Smooth muscle cell of the brain vasculature (primary cell): ENCODE results near the gene FAM107B.

Experiments
- DNase-seq: peaks from one replicate; pipeline ENCODE4 v3.0.0-alpha.2; 2012; ENCODE audit warnings: low read depth, low spot score

Gene FAM107B

GRCh38 chr10:14583252-14583651 is 191.4 kb downstream of the FAM107B start:
- no peak for DNase-seq

- no peak for DNase-seq
Measured at GRCh38 chr10:14581553-14582321, 193.0 kb downstream of the FAM107B start.

GRCh38 chr10:14580671-14581332 is 193.9 kb downstream of the FAM107B start:
- no peak for DNase-seq

- no peak for DNase-seq
Measured at GRCh38 chr10:14579405-14579804, 195.3 kb downstream of the FAM107B start.

- no peak for DNase-seq
Measured at GRCh38 chr10:14578060-14578952, 196.4 kb downstream of the FAM107B start.

- no peak for DNase-seq
Measured at GRCh38 chr10:14574885-14575284, 199.8 kb downstream of the FAM107B start.

GRCh38 chr10:14574291-14574690 is 200.4 kb downstream of the FAM107B start:
- no peak for DNase-seq

GRCh38 chr10:14573666-14574261 is 200.9 kb downstream of the FAM107B start:
- DNase-seq, result no peak

- no peak for DNase-seq
Measured at GRCh38 chr10:14572811-14573210, 201.9 kb downstream of the FAM107B start.

DNA sequence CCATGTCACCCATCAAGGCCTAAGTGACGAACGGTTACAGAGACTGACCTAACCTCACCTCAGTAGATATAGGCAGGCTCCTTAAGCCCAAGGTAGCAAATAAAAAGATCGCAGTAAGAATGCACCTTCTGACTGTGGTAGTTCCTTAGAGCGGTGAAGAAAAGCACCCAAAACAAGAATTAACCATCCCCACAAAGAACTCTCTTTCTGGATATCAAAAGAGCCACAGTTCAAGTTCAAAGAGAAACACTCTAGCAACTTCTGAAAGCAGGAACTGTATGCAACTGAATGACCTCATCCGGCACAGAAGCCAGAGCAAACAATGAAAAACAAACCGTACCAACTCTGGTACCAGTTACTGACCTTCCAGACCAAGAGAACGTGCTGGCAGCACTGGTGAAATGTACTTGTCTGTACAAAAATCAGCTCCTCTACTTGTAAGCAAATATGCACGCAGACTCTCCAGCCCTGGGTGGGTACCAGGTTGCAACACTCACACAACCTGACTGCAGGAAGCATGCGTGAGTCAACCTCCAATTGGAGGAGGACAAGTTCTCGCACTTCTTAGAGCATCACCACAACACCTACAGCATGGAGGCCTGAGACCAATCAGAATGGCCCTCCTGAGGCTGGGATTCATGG is 202.7 kb downstream of the FAM107B start:
- no peak for DNase-seq

- no peak for DNase-seq
Measured at GRCh38 chr10:14570800-14571199, 203.9 kb downstream of the FAM107B start.

DNA sequence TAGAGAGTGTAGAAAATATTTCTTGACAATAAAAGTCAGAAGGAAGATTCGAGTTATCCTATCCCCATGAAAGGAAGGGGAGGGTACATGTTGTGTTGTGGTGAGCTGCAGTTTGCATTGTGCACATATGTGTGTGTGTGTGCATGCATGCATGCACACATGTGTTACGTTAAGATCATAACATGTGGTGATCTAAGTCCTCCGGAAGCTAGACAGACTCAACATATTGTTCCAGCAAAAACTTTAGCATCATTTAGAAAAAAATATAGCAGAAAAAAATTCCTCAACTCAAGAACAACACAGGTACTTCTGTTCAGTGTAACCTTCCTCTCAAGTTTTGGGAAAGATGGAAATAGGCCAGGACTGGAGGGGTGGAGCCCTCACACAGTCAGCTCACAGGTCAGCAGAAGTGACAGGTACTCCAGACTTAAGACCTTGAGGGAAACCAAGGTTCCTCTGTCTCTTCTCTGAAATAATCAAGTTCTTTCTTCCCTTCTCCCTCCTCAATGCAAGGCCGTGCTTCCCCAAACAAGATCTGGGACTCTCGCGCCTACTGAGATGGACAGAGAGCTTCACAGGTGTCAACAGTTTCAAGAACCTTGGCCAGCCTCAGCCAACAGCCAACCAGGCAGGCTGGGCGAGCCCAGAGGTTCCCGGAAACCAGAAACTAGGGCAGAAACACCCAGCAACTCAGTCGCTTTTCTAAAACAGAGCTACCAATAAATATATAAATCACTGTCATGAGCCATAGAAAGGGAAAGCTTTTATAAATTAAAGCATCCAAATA is 205.2 kb downstream of the FAM107B start:
- no peak for DNase-seq

DNA sequence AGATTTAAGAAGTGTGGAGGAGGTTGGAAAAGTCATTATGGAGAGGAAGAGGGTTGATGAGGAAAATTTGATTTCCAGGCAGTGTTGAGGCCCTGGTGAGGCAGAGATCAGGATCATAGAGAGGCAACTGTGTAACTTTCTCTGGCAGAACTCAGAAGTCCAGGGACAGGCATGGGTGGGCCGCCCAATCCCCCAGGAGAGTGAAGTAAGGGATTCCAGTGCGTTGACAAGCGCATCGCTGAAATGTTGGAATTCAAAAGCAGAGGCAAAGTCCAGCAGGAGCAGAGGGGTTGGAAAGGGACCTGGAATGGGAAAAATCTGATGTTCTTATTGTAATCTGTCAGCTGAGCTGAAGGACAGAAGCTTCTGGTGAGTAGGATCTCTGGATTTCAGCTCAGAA is 207.3 kb downstream of the FAM107B start:
- no peak for DNase-seq

GRCh38 chr10:14566498-14566897 is 208.2 kb downstream of the FAM107B start:
- no peak for DNase-seq

- no peak for DNase-seq
Measured at GRCh38 chr10:14565199-14565598, 209.5 kb downstream of the FAM107B start.

- DNase-seq, result no peak
Measured at GRCh38 chr10:14564268-14564744, 210.4 kb downstream of the FAM107B start.

GRCh38 chr10:14563359-14563940 is 211.2 kb downstream of the FAM107B start:
- DNase-seq, result no peak

GRCh38 chr10:14563076-14563336 is 211.7 kb downstream of the FAM107B start:
- no peak for DNase-seq

GRCh38 chr10:14562218-14563075 is 212.2 kb downstream of the FAM107B start:
- DNase-seq, result no peak
